Stimulated activated CD8-positive, alpha-beta memory T cell treated with anti-CD3 and anti-CD28 coated beads, Interleukin-7, amount 100 ng/mL, for 24 hours (primary cell): ENCODE data around the gene NOP58.
"Not testable (repeated sequence)": the region's sequence is repeated elsewhere in the genome, so short reads cannot be mapped to it uniquely, and the experiment has no call there.

Experiments
- DNase-seq: peaks from one replicate; pipeline ENCODE4 v3.0.0-alpha.2; 2020; ENCODE audit warnings: low read depth

The NOP58 gene

DNA sequence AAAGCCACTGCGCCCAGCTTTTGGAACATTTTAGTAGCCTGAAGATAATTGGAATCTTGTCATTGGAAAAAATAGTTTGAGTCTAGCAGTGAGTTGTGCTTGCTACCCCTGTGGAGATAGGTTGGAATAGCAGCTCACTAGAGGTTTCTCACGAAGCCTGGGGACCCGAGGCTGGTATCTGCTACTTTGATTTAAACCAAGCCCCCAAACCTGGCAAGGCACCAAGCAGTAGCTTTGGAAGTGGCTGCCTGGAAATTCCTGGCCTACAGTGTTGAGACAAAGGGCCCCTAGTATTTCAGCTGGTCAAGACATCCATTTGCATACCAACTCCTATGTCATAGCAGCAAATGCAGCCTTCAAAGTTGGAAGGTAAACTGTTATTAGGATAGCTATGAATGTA is 42.1 kb downstream of the NOP58 start:
- DNase-seq = no peak

DNA sequence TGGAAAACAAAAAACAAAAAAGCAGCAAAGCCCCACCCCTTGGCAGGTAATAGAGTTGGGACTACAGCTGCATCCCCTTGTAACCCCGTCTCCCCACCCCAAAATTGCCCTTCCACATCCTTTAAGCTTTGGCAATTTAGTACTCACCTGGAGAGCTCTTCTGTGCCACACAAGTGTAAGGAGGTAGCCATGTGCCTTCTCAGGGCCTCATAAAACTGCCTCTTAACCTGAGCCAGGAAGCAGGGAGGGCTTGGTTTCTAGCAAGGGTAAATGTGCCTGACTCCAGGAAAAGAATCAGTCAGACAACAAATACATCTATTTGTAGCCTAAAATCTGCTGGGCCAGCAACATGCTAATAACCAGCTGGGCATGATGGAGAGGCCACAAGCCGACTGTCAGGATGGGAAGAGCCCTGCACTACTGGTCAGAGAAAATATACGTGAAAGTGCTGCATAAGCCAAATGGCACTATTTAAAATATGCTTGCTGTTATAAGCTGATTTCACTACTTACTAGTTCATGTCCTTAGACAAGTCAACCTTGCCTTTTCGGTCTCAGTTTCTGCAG is 46.3 kb downstream of the NOP58 start:
- DNase-seq = no peak

DNA sequence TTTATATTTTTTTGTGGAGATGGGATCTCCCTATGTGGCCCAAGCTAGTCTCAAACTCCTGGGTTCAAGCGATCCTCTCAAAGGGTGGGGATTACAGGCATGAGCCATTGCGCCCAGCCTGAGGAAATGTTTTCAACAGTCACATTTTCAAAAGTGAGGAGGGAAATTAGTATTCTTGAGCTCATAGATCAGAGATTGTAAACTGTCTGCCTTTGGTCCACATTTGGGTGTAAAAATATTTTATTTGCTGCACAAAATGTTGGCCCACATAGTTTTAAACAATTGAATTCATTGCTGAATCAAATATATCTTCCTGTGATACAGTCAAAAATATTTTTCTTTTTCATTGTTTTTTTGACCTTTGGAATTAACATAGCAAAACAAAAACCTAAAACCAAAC is 48.6 kb downstream of the NOP58 start:
- DNase-seq = no peak

DNA sequence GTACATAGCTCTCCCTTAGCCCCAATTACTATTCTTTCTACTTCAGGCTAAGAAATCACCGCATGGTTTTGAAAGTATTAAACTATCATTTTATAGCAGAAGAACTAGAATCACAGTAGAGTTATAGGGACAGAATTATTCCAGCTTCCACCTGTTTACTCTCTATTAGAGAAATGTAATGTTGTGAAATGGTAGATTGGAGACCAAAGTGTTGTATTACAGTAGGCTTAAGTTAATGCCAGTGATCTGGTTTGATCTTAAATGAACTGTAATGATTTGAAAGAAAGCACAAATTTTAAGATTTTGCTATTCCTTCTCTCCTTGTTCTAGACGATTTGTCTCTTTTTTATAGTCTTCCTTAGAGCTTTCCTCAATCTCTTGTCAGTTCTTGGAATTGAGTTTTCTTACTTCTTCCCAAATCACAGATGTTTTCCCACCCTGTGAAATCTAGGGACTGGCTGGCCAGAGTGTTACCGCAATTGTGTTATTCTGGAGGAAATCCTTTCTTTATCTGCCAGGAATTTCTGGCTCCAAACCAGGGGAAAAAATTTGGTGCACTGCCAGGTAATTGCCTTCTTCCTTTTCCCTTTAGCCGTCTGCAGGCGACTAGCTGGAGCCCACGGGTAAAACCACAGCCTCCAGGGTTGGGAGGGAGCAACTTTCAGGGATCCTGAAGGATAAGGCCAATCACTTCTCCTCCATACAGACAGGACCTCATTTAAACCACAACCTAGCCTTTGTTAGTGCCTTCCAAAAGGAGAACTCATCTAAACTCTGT is 51.7 kb downstream of the NOP58 start:
- DNase-seq = no peak

DNA sequence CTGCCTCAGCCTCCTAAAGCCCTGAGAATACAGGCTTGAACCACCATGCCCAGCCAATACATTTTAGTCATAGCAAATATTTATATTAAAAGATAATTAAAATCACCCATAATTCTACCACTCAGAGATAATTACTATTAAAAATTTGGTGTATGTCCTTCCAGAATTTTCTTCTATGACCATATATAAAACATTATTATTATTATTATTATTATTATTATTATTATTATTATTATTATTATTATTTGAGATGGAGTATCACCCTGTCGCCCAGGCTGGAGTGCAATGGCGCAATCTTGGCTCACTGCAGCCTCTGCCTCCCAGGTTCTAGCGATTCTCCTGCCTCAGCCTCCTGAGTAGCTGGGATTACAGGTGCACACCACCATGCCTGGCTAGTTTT is 54.8 kb downstream of the NOP58 start:
- not testable (repeated sequence) for DNase-seq

DNA sequence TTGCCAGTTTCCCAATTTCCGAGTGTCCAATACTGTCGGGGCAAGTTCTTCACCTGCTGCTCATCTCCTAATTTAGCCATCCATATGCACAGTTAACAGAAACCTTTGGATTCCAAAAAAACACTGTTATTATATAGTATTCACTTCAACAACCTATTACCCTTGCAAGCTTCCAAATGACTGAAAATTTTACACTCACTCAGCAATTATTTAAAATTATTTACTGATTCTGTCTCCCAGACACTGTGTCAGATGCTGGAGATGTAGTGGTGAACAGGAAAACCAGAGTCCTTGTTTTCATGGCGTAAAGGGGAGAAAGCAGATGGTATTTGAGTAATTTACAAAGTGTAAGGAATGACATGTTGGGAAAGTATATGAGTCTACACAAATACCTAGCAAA is 56.9 kb downstream of the NOP58 start:
- no peak for DNase-seq

DNA sequence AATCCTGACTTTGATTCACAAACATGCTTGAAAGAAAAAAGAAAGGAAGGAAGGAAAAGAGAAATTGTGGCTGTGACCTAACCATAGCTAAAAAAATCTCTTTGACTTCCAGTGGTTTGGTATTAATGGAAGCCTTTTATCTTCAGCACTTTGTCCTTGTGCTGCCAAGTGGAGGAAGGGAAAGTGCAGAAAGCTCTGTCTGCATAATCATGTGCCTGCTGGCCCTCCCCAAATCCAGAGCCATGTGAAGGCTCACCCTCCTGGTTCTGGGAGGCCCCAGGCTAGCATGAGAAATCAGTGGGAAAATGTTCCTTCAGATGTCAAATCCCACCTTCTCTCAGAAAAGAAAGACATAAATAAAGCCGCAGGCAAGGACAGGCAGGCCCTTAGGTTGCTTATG is 62.3 kb downstream of the NOP58 start:
- no peak for DNase-seq

DNA sequence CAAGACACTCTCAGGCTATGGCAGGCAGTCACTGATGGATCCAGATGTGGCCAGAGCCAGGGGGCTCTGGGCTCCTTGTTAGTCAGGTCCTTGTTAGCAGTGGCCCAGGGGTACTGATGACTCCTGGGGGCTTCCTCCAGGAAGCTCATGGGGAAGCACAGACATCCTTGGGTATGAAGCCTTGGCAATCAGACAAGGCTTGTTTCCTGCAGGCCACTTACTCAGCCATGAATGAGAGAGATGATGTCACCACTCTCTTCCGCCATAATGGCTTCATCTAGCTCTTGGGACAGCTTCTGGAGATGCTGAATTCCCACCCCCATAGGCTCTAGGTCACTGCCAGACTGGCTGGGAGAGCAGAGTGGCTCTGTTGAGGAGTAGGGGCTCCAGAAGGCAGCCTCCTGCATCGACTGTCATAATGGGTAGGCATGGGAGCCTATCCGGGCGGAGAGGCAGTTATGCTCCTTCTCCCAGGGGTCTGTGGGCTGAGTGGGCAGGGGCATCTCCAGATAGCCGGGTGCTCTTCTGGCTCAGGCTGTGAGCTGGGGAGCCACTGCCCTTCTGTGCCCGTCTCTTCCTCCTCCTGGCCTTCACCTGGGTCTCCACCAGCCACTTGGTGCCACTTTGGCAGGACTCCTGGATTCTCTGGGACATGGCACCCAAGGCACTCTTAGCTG is 70.4 kb downstream of the NOP58 start:
- no peak for DNase-seq

DNA sequence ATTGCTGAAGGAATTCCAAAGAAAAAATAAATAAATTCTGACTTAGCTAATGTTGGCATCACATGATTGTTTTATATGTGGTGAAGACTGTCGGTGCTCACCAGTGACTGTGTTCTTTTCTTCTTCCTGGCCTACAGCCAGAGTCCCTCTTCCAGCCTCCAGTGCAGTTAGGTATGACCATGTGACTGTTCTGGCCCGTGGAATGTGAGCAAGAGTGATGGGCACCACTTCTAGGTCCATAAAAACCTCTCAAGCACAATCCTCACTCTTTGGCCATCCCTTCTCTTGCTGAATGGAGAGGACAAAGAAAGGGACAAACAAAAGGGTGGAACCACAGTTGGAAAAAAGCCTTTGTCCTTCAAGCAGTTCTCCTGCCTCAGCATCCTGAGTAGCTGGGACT is 71.6 kb downstream of the NOP58 start:
- DNase-seq = no peak

DNA sequence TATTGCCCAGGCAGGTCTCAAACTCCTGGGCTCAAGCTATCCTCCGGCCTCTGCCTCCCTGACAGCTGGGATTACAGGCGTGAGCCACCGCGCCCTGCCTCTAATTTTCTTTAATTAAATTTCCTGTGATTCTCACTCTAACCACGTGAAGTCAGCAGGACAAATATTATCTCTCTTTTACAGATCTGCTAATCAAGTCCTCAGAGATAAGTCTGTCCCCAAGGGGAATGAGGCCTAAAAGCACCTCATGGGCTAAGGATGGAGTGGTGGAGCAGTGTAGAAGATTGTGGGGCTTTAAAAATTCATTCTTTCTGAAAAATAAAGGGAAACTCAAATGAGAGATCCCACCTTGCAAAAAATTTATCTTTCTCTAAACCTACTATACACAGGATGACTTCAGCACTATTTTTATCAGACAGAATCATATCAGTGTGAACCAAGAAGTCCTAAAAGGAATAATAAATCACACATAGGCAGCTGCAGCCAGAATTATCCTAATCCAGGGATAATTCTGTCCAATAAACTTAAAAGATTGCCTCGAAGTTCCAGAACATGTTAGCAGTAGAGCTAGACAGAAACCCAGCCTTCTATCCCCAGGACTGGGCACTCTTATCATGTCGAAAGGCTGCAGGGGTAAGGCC is 72.3 kb downstream of the NOP58 start:
- no peak for DNase-seq

DNA sequence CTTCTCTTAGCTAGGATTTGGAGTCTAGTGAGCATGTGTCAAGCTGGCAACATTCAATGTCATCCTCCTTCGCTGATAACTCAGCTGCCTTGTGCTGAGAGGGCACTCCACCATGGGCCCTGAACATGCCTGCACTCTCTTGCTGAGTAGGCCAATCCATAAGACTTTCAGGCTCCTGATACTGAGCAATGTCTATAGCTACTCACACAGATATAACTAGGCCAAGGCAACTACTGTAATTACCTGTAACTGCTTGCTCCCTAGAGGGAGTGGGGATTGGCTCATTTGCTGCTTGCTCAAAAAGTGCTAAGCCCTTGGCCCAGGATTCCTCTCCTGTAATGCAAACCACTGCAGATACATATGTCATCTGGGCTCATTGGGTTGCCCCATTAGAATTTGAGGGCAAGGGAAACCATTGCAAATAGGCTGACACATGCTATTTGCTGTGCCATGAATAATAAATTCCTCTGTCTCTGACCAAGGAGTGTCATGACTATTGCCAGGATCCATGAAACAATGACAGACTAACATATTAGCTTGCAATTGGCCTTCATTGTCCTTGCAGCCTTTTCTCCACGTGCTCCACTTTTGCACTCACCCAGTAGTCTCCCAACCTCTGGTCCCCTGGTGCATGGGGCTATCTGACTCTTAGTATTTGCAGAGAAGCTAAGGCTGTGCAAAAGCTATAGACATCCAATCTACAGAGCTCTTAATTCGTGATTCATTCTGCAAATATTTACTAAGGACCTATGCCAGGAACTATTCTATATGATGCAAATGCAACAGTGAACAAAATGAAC is 73.7 kb downstream of the NOP58 start:
- no peak for DNase-seq

DNA sequence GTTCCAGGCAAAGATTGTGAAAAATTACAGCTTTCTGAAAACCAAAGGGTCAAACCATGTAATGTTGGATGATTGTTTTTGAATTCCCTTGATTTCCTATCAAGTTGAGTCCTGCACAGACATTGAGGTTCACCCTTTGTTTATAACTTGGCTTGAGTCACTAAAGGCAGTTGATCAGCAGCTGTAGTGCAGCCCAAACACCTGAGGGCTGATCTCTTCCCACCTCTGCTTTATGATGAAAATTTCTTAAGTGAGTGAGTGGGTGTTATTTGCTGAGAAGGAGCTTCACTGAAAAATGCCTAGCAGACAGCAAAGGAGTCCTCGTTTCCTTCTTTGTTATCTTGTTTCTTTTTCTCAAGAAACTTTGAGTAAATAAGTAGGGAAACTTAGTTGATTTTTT is 78.6 kb downstream of the NOP58 start:
- DNase-seq = no peak

DNA sequence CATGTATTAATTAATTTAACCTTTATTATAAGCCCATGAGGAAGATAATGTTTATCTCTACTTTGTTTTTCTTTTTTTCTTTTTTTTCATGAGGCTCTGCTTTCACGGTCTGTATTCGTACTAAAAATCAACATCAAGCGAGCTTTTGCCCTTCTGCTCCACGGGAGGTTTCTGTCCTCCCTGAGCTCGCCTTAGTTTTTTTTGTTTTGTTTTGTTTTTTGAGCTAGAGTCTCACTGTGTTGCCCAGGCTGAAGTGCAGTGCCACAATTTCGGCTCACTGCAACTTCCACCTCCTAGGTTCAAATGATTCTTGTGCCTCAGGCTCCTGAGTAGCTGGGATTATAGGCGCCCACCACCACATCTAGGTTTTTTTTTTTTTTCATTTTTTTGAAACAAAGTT is 80.6 kb downstream of the NOP58 start:
- DNase-seq = no peak
